Caco-2 (cell line): ENCODE measurements around the gene HOGA1. TPM values are rescaled to one million over a fixed set of nuclear protein-coding genes. Genes with fewer than 3 reads are reported as not detected.

Source experiments
- Bru-seq: library from RNA; stranded (reverse); fragments of 400-500 nt; gene quantifications from one replicate; lab custom pipeline; 2021; lab: Mats Ljungman, UMichigan
- BruChase-seq, 2 experiments: library from RNA; stranded (reverse); fragments of 400-500 nt; gene quantifications; one replicate each; lab custom pipeline; 2021; lab: Mats Ljungman, UMichigan
- BruUV-seq: library from RNA; stranded (reverse); fragments of 400-500 nt; replicated peaks from 2 replicates; lab custom pipeline; 2021; lab: Mats Ljungman, UMichigan
- CTCF ChIA-PET: fragments of 300-600 bp; sonication (Branson Sonifier 250); formaldehyde crosslinking; loops from one replicate; lab custom pipeline; 2022; ENCODE audit warnings: antibody characterized with exemption; lab: Charles Lee
- POLR2A ChIA-PET: fragments of 300-600 bp; sonication (Branson Sonifier 250); formaldehyde crosslinking; loops from one replicate; lab custom pipeline; 2022; ENCODE audit warnings: antibody characterized with exemption; lab: Charles Lee
- DNase-seq, 2 experiments: peaks; one replicate each; pipeline versions ENCODE4 v3.0.0 to v3.0.0-alpha.2; 2020 to 2022
- H3K27me3 ChIP-seq: replicated peaks from 2 replicates; pipeline ENCODE4 v1.6.0; 2011; ENCODE audit warnings: low read length; ENCODE audit not compliant: control insufficient read depth, insufficient read depth
- H3K36me3 ChIP-seq: 2 replicates; pipeline ENCODE4 v1.5.1; 2011; ENCODE audit warnings: low read length; ENCODE audit not compliant: control insufficient read depth, insufficient read depth
- H3K4me1 ChIP-seq: fragments of 250-450 bp; sonication (Bioruptor Pico); 2 replicates; pipeline ENCODE4 v1.5.1; 2020; ENCODE audit warnings: mild to moderate bottlenecking
- H3K4me3 ChIP-seq: 2 replicates; pipeline ENCODE4 v1.5.1; 2011; ENCODE audit warnings: low read depth, mild to moderate bottlenecking, control low read depth, low read length
- H3K9me3 ChIP-seq: fragments of 250-450 bp; sonication (Bioruptor Pico); 2 replicates; pipeline ENCODE4 v1.5.1; 2020; ENCODE audit warnings: mild to moderate bottlenecking, moderate library complexity
- H3K27ac Mint-ChIP-seq: one replicate; pipeline ENCODE4 v1.8.0; 2022; ENCODE audit warnings: mixed read lengths; ENCODE audit not compliant: unreplicated experiment
- H3K27me3 Mint-ChIP-seq: one replicate; pipeline ENCODE4 v1.8.0; 2022; ENCODE audit warnings: mixed read lengths; ENCODE audit not compliant: insufficient read depth, unreplicated experiment
- H3K36me3 Mint-ChIP-seq: one replicate; pipeline ENCODE4 v1.8.0; 2022; ENCODE audit warnings: mild to moderate bottlenecking, mixed read lengths; ENCODE audit not compliant: insufficient read depth, unreplicated experiment
- H3K4me1 Mint-ChIP-seq: one replicate; pipeline ENCODE4 v1.8.0; 2022; ENCODE audit warnings: low read depth, mixed read lengths; ENCODE audit not compliant: unreplicated experiment
- H3K4me3 Mint-ChIP-seq: one replicate; pipeline ENCODE4 v1.8.0; 2022; ENCODE audit warnings: mild to moderate bottlenecking, moderate library complexity, mixed read lengths; ENCODE audit not compliant: unreplicated experiment
- H3K9me3 Mint-ChIP-seq: one replicate; pipeline ENCODE4 v1.8.0; 2022; ENCODE audit warnings: mixed read lengths; ENCODE audit not compliant: unreplicated experiment
- intact Hi-C: fragments of 100-400 bp; cut with micrococcal nuclease; formaldehyde crosslinking; loops from one replicate; pipeline ENCODE4 v1.10.0; 2022; ENCODE audit not compliant: unreplicated experiment
- long read RNA-seq: library from polyadenylated mRNA; stranded (forward); transcript quantifications from one replicate; pipeline ENCODE4 v2.0.0, GENCODE V29; 2022
- total RNA-seq: library from RNA; stranded (reverse); gene quantifications from 2 replicates; pipeline ENCODE4 v1.2.3, GENCODE V29; 2022
- TF ChIP-seq, protein P1 (sequence below), 2 experiments: fragments of 200-600 bp in 1 of 2; IDR thresholded peaks; 1 replicate in 1 of 2; 2 replicates in 1 of 2; pipeline versions ENCODE4 v1.5.1 to v1.8.0; 2011 to 2022; ENCODE audit warnings: antibody characterized with exemption in 1 of 2, control low read depth in 1 of 2, inconsistent platforms in 1 of 2, low read depth in 1 of 2, low read length in 1 of 2, mild to moderate bottlenecking in 1 of 2, moderate library complexity in 1 of 2; ENCODE audit not compliant: insufficient read depth in 1 of 2, severe bottlenecking in 1 of 2, unreplicated experiment in 1 of 2

Gene HOGA1
- total RNA-seq = 0.50 and 0.67 TPM in 2 replicates
- Bru-seq, nascent RNA = percentile 31 among the genes with signal in this experiment
- percentile 38 among the genes with signal in this experiment for BruChase-seq, experiment 1, labeled RNA remaining after a 2-hour chase
- BruChase-seq, experiment 2, labeled RNA remaining after a 6-hour chase = percentile 41 among the genes with signal in this experiment
- long read RNA-seq = 0 reads

DNA sequence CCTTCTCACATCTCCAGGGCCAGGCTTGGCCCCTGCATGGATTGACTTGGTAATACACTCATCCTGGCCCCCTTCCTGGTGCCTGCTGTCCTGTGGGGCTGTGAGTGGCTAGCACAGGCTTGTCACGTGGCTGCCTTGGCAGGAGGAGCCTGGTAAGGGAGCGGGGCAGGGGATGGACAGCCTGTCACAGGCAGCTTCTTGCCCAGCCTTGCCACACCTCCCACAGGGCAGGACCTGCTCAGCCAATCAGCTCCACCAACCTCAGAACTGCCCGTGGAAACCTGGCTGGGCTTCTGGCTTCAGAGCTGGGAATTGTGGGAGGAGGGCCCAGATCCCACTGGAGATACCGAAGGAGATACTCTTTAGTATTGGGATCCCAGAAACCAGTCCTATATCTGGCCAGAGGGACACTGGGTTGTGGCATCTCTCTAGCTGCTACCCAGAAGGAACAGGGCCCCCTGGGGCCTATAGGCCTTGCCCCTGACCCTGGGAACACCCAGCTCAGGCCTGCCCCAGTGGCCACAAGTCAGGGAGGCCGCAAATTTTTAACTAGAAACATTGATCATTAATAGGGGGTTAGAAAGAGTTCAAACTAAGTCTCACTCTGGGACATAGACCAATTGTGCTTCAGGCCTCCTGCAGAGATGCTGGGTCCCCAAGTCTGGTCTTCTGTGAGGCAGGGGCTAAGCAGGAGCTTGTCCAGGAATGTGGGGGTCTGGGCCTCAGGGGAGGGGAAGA is at the start of gene HOGA1:
TSS of gene HOGA1 (plus strand) at position 330 of the 738 bp plus-strand sequence. CDS start at position 645, 315 bp downstream.
- POLR2A ChIA-PET = no interaction called here

DNA sequence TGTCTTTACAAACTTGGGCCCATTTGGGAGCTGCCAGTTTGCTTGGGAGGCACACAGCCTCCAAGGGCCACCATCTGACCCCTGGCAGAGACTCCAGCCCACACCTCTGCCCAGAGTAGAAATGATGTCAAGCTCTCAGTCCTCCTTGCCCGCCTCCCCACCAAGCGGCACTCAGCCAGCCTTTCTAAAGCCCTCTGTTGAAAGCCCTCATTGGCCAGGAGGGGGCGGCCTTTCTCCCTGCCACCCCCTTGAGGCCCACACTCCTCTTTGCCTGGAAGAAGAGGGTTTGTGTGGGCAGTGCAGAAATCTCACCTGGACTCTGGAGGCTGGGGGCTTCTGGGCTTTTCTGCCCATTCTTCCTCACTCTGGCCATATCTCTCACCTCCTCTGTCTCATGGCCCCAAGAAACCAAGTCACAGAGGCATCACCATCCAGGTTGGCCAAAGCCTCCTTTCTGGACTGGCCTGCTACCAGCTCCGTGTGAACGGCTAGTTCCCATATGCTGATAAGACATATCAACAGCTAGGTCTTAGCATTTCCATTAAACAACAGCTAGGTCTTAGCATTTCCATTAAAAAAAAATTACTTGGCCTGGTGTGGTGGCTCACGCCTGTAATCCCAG is 49.3 kb upstream of the HOGA1 start:
- TF ChIP-seq, protein P1, sequence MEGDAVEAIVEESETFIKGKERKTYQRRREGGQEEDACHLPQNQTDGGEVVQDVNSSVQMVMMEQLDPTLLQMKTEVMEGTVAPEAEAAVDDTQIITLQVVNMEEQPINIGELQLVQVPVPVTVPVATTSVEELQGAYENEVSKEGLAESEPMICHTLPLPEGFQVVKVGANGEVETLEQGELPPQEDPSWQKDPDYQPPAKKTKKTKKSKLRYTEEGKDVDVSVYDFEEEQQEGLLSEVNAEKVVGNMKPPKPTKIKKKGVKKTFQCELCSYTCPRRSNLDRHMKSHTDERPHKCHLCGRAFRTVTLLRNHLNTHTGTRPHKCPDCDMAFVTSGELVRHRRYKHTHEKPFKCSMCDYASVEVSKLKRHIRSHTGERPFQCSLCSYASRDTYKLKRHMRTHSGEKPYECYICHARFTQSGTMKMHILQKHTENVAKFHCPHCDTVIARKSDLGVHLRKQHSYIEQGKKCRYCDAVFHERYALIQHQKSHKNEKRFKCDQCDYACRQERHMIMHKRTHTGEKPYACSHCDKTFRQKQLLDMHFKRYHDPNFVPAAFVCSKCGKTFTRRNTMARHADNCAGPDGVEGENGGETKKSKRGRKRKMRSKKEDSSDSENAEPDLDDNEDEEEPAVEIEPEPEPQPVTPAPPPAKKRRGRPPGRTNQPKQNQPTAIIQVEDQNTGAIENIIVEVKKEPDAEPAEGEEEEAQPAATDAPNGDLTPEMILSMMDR (IDR thresholded peaks at IDR 0.05; ENCODE audit: insufficient read depth in 1 of 2, low read depth in 1 of 2, low read length in 1 of 2, severe bottlenecking in 1 of 2, unreplicated experiment in 1 of 2) = peak; percentile 34 to 47
- Mint-ChIP-seq H3K4me3 (no peak overlapping the region), H3K36me3 (no peaks in the 10 kb centered on the region), H3K9me3 (no peaks in the 10 kb centered on the region), H3K27me3 (no peaks in the 10 kb centered on the region), H3K27ac (no peak overlapping the region), H3K4me1 (peaks cover 2% of the 10 kb centered on the region)
- Histone ChIP-seq H3K36me3 (no peaks in the 10 kb centered on the region), H3K27me3 (no peaks in the 10 kb centered on the region), H3K4me3 (no peak overlapping the region), H3K9me3 (no peaks in the 10 kb centered on the region), H3K4me1 (peaks cover 7% of the 10 kb centered on the region)
- ChIA-PET CTCF (no interaction called here), POLR2A (no interaction called here)
- intact Hi-C loops = no loop called here
- peak in 1 of 2 experiments; percentile 39 for DNase-seq
- BruUV-seq = no TSS peak

More for the DNA sequence above, at the start of gene HOGA1:
- Mint-ChIP-seq H3K36me3 (no peaks in the 10 kb centered on the region), H3K9me3 (no peaks in the 10 kb centered on the region), H3K27me3 (no peaks in the 10 kb centered on the region), H3K4me1 (peaks cover 10% of the 10 kb centered on the region), H3K27ac (peak within 1 kb of the TSS; percentile 21), H3K4me3 (no peak within 1 kb of the TSS)
- BruUV-seq = no TSS peak
- intact Hi-C loops = no loop called here
- Histone ChIP-seq H3K36me3 (no peaks in the 10 kb centered on the region), H3K4me1 (peaks cover 25% of the 10 kb centered on the region), H3K27me3 (no peaks in the 10 kb centered on the region), H3K9me3 (no peaks in the 10 kb centered on the region), H3K4me3 (no peak within 1 kb of the TSS)
- CTCF ChIA-PET = interaction anchor here (1.1 to 2.6 kb wide), 2 partner anchors 12 to 99 kb away, joined by 3 to 15 read pairs; partner anchors contain the start of gene ANKRD2
- peak; percentile 28 to 62 for DNase-seq
- TF ChIP-seq, protein P1 (IDR thresholded peaks at IDR 0.05; ENCODE audit: insufficient read depth in 1 of 2, low read depth in 1 of 2, low read length in 1 of 2, severe bottlenecking in 1 of 2, unreplicated experiment in 1 of 2) = no peak

DNA sequence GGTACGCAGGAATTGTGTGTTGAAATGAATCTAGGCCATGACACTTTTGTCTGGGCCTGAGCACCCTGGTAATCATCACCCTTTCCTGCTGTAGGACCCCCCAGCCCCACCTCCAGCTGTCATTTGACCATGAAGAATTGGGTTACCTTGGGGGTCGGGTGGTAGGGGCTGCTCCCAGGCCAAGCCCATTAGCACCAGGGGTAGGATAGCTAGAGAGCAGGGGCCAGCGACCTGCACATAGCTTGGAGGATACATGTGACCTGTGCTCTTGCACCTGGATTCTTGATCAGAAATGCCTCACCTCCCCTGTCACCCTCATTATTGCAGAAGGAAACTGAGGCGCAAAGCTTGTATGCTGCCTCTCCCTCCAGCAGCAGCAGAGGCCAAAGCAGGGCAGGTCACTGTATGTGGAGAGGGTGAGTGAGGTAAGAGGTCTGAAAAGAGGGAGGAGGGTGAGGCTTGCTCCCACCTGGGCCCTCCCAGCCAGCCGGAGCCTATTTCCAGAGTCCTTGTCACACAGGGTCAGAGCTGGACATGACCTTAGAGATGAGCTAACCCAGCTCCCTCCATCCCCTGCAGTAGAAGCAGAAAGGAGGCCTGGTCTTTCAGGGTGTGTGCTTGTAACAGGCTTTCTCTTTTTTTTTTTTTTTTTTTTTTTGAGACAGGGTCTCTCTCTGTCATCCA is 46.9 kb upstream of the HOGA1 start:
- BruUV-seq = no TSS peak
- H3K4me1 ChIP-seq = peaks cover 21% of the 10 kb centered on the region
- H3K9me3 ChIP-seq = no peaks in the 10 kb centered on the region
- Mint-ChIP-seq H3K9me3 (no peaks in the 10 kb centered on the region), H3K27ac (no peak overlapping the region), H3K36me3 (peaks cover 6% of the 10 kb centered on the region), H3K4me1 (peaks cover 13% of the 10 kb centered on the region), H3K27me3 (no peaks in the 10 kb centered on the region), H3K4me3 (no peak overlapping the region)
- H3K27me3 ChIP-seq = no peaks in the 10 kb centered on the region
- TF ChIP-seq, protein P1 (IDR thresholded peaks at IDR 0.05; ENCODE audit: insufficient read depth in 1 of 2, low read depth in 1 of 2, low read length in 1 of 2, severe bottlenecking in 1 of 2, unreplicated experiment in 1 of 2) = no peak
- POLR2A ChIA-PET = no interaction called here
- intact Hi-C loops = no loop called here
- H3K4me3 ChIP-seq = no peak overlapping the region
- DNase-seq = no peak
- CTCF ChIA-PET = interaction anchor here (0.7 kb wide), 1 partner anchor 73 kb away, joined by 3 read pairs; no protein-coding TSS in a partner anchor
- no peaks in the 10 kb centered on the region for H3K36me3 ChIP-seq
